Activated CD8-positive, alpha-beta T cell treated with anti-CD3 and anti-CD28 coated beads for 36 hours (primary cell): ENCODE measurements around the gene DHX8. TPM values are rescaled to one million over a fixed set of nuclear protein-coding genes. Genes with fewer than 3 reads are reported as not detected.

Source experiments
- ATAC-seq: fragments of 200-7000 bp; cut with Tn5 transposase; one replicate; pipeline ENCODE4 v1.10.0; 2021; ENCODE audit warnings: mild to moderate bottlenecking, moderate library complexity
- CTCF ChIA-PET: fragments of 350-600 bp; sonication (Branson Sonifier 250); formaldehyde crosslinking; loops from one replicate; lab custom pipeline; 2021; ENCODE audit warnings: antibody characterized with exemption; lab: Charles Lee
- POLR2A ChIA-PET: fragments of 350-600 bp; sonication (Branson Sonifier 250); formaldehyde crosslinking; loops from one replicate; lab custom pipeline; 2021; ENCODE audit warnings: antibody characterized with exemption; lab: Charles Lee
- DNase-seq: peaks from one replicate; pipeline ENCODE4 v3.0.0-alpha.2; 2020
- H3K27ac Mint-ChIP-seq: one replicate; pipeline ENCODE4 v1.8.0; 2021; ENCODE audit warnings: mild to moderate bottlenecking, mixed read lengths
- H3K27me3 Mint-ChIP-seq: one replicate; pipeline ENCODE4 v1.8.0; 2021; ENCODE audit warnings: mixed read lengths
- H3K36me3 Mint-ChIP-seq: one replicate; pipeline ENCODE4 v1.8.0; 2021; ENCODE audit warnings: low read depth, mixed read lengths
- H3K4me1 Mint-ChIP-seq: one replicate; pipeline ENCODE4 v1.8.0; 2021; ENCODE audit warnings: low read depth, mixed read lengths
- H3K4me3 Mint-ChIP-seq: one replicate; pipeline ENCODE4 v1.8.0; 2021; ENCODE audit warnings: mild to moderate bottlenecking, moderate library complexity, mixed read lengths
- H3K9me3 Mint-ChIP-seq: one replicate; pipeline ENCODE4 v1.8.0; 2021; ENCODE audit warnings: mixed read lengths
- CTCF ChIP-seq: fragments of 200-600 bp; IDR thresholded peaks from one replicate; pipeline ENCODE4 v1.8.0; 2022; ENCODE audit warnings: antibody characterized with exemption, mild to moderate bottlenecking
- intact Hi-C: fragments of 100-400 bp; cut with micrococcal nuclease; formaldehyde crosslinking; loops from one replicate; pipeline ENCODE4 v1.10.0; 2022
- total RNA-seq, 2 experiments: library from RNA; stranded (reverse); gene quantifications; one replicate each; pipeline ENCODE4 v1.2.3, GENCODE V29; 2021

Gene DHX8
- total RNA-seq, 2 experiments from 2014 or later, result 43.0 to 45.1 TPM

GRCh38 chr17:43467981-43468581 lies 15.7 kb upstream of the DHX8 start:
- Mint-ChIP-seq H3K36me3 (no peaks in the 10 kb centered on the region), H3K27me3 (peaks cover 3% of the 10 kb centered on the region), H3K4me3 (no peak overlapping the region), H3K9me3 (no peaks in the 10 kb centered on the region), H3K4me1 (no peaks in the 10 kb centered on the region), H3K27ac (no peak overlapping the region)
- no peak for TF ChIP-seq CTCF
- ChIA-PET CTCF (interaction anchor here (1.9 to 2.1 kb wide), 2 partner anchors 16 to 74 kb away, joined by 7 read pairs; partner anchors contain the start of gene DHX8), POLR2A (no interaction called here)
- DNase-seq (no peak), ATAC-seq (no peak)
- intact Hi-C loops, result no loop called here

- ChIA-PET CTCF (interaction anchor here (1.0 to 2.1 kb wide), 3 partner anchors 13 to 74 kb away, joined by 3 to 7 read pairs (median 7); partner anchors contain the start of gene DHX8), POLR2A (interaction anchor here (1.0 kb wide), 1 partner anchor 101 kb away, joined by 3 read pairs; no protein-coding TSS in a partner anchor)
- H3K4me3 Mint-ChIP-seq, result no peak overlapping the region
- intact Hi-C loops, result no loop called here
- H3K4me1 Mint-ChIP-seq, result no peaks in the 10 kb centered on the region
- DNase-seq, result no peak
- no peak overlapping the region for H3K27ac Mint-ChIP-seq
- no peaks in the 10 kb centered on the region for H3K36me3 Mint-ChIP-seq
- H3K27me3 Mint-ChIP-seq, result peaks cover 3% of the 10 kb centered on the region
- no peak for ATAC-seq
- H3K9me3 Mint-ChIP-seq, result no peaks in the 10 kb centered on the region
- TF ChIP-seq CTCF, result no peak
Measured at GRCh38 chr17:43468691-43469139, 15.1 kb upstream of the DHX8 start.

GRCh38 chr17:43469145-43469544 lies 14.6 kb upstream of the DHX8 start:
- Mint-ChIP-seq H3K4me1 (no peaks in the 10 kb centered on the region), H3K9me3 (no peaks in the 10 kb centered on the region), H3K36me3 (no peaks in the 10 kb centered on the region), H3K27me3 (peaks cover 3% of the 10 kb centered on the region), H3K4me3 (no peak overlapping the region), H3K27ac (no peak overlapping the region)
- DNase-seq (no peak), ATAC-seq (no peak)
- CTCF ChIA-PET, result interaction anchor here (1.0 to 2.1 kb wide), 3 partner anchors 13 to 75 kb away, joined by 3 to 7 read pairs (median 7); partner anchors contain the start of gene DHX8
- POLR2A ChIA-PET, result interaction anchor here (0.7 to 1.0 kb wide), 2 partner anchors 70 to 102 kb away, joined by 3 read pairs; partner anchors contain the start of gene ARL4D
- intact Hi-C loops, result no loop called here
- no peak for TF ChIP-seq CTCF

- Mint-ChIP-seq H3K4me3 (no peak overlapping the region), H3K27me3 (peaks cover 3% of the 10 kb centered on the region), H3K27ac (no peak overlapping the region), H3K36me3 (no peaks in the 10 kb centered on the region), H3K4me1 (no peaks in the 10 kb centered on the region), H3K9me3 (no peaks in the 10 kb centered on the region)
- intact Hi-C loops, result no loop called here
- DNase-seq, result no peak
- ATAC-seq, result no peak
- ChIA-PET CTCF (interaction anchor here (1.3 to 1.8 kb wide), 2 partner anchors 12 to 78 kb away, joined by 5 to 10 read pairs; partner anchors contain the start of gene DHX8), POLR2A (interaction anchor here (0.8 kb wide), 1 partner anchor 23 kb away, joined by 3 read pairs; no protein-coding TSS in a partner anchor)
- no peak for TF ChIP-seq CTCF
Measured at GRCh38 chr17:43471585-43472160, 12.1 kb upstream of the DHX8 start.
